Loucy (cell line): ENCODE measurements around the gene STAT5B.

ENCODE experiments used
- H2AFZ ChIP-seq: fragments of 200-600 bp; sonication (generic); 2 replicates; pipeline ENCODE4 v1.6.0; 2016; ENCODE audit warnings: antibody characterized with exemption, mild to moderate bottlenecking, low read length, moderate library complexity
- H3F3A ChIP-seq: fragments of 200-600 bp; 2 replicates; pipeline ENCODE4 v1.6.0; 2016; ENCODE audit warnings: antibody characterized with exemption, low read depth, mild to moderate bottlenecking
- H3K27me3 ChIP-seq: fragments of 200-600 bp; sonication (generic); 2 replicates; pipeline ENCODE4 v1.6.1; 2014; ENCODE audit warnings: low read length, mild to moderate bottlenecking; ENCODE audit not compliant: insufficient read depth, poor library complexity, severe bottlenecking
- H3K36me3 ChIP-seq: fragments of 200-600 bp; sonication (generic); 2 replicates; pipeline ENCODE4 v1.6.1; 2016; ENCODE audit warnings: low read length; ENCODE audit not compliant: insufficient read depth
- H3K4me1 ChIP-seq: fragments of 200-600 bp; sonication (generic); 2 replicates; pipeline ENCODE4 v1.5.1; 2014; ENCODE audit warnings: low read length, mild to moderate bottlenecking; ENCODE audit not compliant: insufficient read depth, poor library complexity, severe bottlenecking
- H3K4me2 ChIP-seq: fragments of 200-600 bp; sonication (generic); 2 replicates; pipeline ENCODE4 v1.6.0; 2014; ENCODE audit warnings: antibody characterized with exemption, low read length, low read depth, mild to moderate bottlenecking; ENCODE audit not compliant: poor library complexity, severe bottlenecking
- H3K4me3 ChIP-seq: fragments of 200-600 bp; sonication (generic); 2 replicates; pipeline ENCODE4 v1.5.1; 2014; ENCODE audit warnings: low read length, mild to moderate bottlenecking, mixed read lengths; ENCODE audit not compliant: poor library complexity, severe bottlenecking
- H3K79me2 ChIP-seq: fragments of 200-600 bp; sonication (generic); 2 replicates; pipeline ENCODE4 v1.6.1; 2014; ENCODE audit warnings: low read length; ENCODE audit not compliant: insufficient read depth
- H3K9ac ChIP-seq: fragments of 200-600 bp; sonication (generic); 2 replicates; pipeline ENCODE4 v1.6.0; 2014; ENCODE audit warnings: mild to moderate bottlenecking, low read depth, low read length, moderate library complexity; ENCODE audit not compliant: poor library complexity, severe bottlenecking
- H3K9me2 ChIP-seq: fragments of 200-600 bp; sonication (generic); replicated peaks from 2 replicates; pipeline ENCODE4 v1.6.1; 2016; ENCODE audit warnings: low read depth, low read length, mixed read lengths
- H3K9me3 ChIP-seq: fragments of 200-600 bp; sonication (generic); 2 replicates; pipeline ENCODE4 v1.6.1; 2014; ENCODE audit warnings: mild to moderate bottlenecking, antibody characterized with exemption, low read length, low read depth; ENCODE audit not compliant: insufficient read depth
- H4K20me1 ChIP-seq: fragments of 200-600 bp; sonication (generic); 2 replicates; pipeline ENCODE4 v1.6.0; 2014; ENCODE audit warnings: antibody characterized with exemption, low read length, mild to moderate bottlenecking; ENCODE audit not compliant: insufficient read depth, poor library complexity, severe bottlenecking
- EZH2phosphoT487 ChIP-seq: fragments of 200-600 bp; IDR thresholded peaks from 2 replicates; pipeline ENCODE4 v1.6.1; 2018; ENCODE audit warnings: antibody characterized with exemption, mild to moderate bottlenecking, moderate library complexity, borderline replicate concordance
- TF ChIP-seq, protein P1 (sequence below): fragments of 200-600 bp; sonication (generic); conservative IDR thresholded peaks from 2 replicates; pipeline ENCODE4 v1.5.1; 2014; ENCODE audit warnings: mild to moderate bottlenecking, antibody characterized with exemption, low read length

The STAT5B gene

DNA sequence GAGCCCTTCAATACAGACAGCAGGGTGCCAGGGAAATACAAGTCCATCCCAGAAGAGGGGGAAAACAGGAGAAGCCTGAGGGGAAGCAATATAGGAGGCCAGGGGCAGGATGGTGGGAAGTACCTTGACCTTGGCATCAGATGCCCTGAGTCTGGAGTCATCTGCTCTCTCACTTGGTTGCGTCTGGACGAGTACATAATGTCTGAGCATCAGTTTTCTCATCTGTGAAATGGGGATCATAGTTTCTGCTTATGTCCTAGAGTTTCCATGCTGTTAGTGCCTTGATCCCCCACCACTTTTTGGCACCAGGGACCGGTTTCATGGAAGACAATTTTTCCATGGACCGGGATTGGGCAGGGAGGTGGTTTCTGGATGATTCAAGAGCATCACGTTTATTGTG lies 14.4 kb upstream of the STAT5B start:
- Histone ChIP-seq H3K9ac (peak overlapping the region; percentile 98), H3K4me1 (peaks cover 62% of the 10 kb centered on the region), H3K4me3 (peak overlapping the region; percentile 91), H2AFZ (no peak overlapping the region), H3F3A (no peaks in the 10 kb centered on the region), H3K36me3 (peaks cover 39% of the 10 kb centered on the region), H3K9me2 (no peaks in the 10 kb centered on the region), H3K4me2 (peak overlapping the region; percentile 98), H3K9me3 (no peaks in the 10 kb centered on the region), H3K79me2 (peaks cover 100% of the 10 kb centered on the region), H4K20me1 (peaks cover 66% of the 10 kb centered on the region), H3K27me3 (no peaks in the 10 kb centered on the region)
- no peak for TF ChIP-seq EZH2phosphoT487
- TF ChIP-seq, protein P1, sequence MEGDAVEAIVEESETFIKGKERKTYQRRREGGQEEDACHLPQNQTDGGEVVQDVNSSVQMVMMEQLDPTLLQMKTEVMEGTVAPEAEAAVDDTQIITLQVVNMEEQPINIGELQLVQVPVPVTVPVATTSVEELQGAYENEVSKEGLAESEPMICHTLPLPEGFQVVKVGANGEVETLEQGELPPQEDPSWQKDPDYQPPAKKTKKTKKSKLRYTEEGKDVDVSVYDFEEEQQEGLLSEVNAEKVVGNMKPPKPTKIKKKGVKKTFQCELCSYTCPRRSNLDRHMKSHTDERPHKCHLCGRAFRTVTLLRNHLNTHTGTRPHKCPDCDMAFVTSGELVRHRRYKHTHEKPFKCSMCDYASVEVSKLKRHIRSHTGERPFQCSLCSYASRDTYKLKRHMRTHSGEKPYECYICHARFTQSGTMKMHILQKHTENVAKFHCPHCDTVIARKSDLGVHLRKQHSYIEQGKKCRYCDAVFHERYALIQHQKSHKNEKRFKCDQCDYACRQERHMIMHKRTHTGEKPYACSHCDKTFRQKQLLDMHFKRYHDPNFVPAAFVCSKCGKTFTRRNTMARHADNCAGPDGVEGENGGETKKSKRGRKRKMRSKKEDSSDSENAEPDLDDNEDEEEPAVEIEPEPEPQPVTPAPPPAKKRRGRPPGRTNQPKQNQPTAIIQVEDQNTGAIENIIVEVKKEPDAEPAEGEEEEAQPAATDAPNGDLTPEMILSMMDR: no peak

DNA sequence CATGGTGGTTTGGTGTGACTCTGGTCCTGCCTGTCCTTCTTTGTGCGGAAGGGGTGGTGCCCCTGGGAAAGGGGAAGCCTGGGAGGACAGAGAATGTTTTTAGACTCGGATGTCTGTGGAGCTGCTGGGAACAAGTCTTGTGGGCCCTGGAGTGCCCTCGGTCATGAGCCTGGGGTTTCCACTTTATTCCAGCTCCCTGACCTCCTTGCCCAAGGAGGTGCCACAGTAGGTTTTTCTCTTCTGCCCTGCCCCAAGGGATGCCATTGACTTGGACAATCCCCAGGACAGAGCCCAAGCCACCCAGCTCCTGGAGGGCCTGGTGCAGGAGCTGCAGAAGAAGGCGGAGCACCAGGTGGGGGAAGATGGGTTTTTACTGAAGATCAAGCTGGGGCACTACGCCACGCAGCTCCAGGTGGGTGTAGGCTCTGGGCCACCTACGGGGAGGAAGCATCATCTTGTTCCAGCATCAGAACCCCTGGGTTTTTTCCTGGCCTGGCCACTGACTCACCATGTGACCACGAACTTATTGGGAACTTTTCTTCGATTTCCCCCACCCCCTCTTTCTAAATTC lies 13.5 kb upstream of the STAT5B start:
- Histone ChIP-seq H3K4me3 (peak overlapping the region; percentile 91), H3K9me2 (no peaks in the 10 kb centered on the region), H3K9ac (peak overlapping the region; percentile 98), H3K27me3 (no peaks in the 10 kb centered on the region), H2AFZ (no peak overlapping the region), H3K79me2 (peaks cover 98% of the 10 kb centered on the region), H3K36me3 (peaks cover 30% of the 10 kb centered on the region), H3F3A (no peaks in the 10 kb centered on the region), H4K20me1 (peaks cover 57% of the 10 kb centered on the region), H3K9me3 (no peaks in the 10 kb centered on the region), H3K4me2 (peak overlapping the region; percentile 98), H3K4me1 (peaks cover 57% of the 10 kb centered on the region)
- TF ChIP-seq, protein P1: no peak
- TF ChIP-seq EZH2phosphoT487: no peak

DNA sequence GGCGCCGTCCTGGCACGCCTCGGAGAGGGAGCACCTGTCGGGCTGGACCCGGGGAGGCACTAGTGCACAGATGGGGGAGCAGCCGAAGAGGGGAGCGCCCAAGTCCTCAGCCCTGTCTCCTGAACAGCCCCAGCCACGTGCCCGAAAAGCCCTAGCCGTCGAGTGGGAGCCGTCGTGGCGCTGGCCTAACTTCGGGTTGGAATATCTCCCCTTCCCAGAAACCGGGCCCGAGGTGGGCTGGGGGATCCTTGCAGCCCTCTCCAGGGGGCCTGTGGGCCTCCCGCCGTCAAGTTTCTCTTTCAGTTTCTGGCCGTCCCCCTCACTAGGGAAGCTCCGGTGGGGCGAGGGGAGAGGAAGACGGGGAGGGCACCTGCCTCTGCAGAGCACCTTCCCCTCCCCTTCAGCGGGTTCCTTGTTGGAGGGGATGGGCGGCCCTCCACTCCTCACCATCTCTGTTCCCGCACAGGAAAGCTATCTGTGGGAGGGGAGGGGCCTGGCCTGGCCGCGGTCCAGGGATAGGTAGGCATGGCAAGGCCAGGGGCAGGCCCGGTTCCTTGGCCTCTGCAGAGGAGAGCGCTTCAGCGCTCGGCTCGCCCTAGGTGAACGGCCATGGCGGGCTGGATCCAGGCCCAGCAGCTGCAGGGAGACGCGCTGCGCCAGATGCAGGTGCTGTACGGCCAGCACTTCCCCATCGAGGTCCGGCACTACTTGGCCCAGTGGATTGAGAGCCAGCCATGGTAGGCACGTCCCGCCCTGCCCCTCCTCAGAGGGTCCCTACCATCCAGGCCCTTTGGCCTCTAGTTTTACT lies 12.8 kb upstream of the STAT5B start:
- peak overlapping the region; percentile 91 for H3K4me3 ChIP-seq
- no peaks in the 10 kb centered on the region for H3K27me3 ChIP-seq
- TF ChIP-seq, protein P1: no peak
- no peak for TF ChIP-seq EZH2phosphoT487
- H3K79me2 ChIP-seq: peaks cover 98% of the 10 kb centered on the region
- no peaks in the 10 kb centered on the region for H3K9me3 ChIP-seq
- H3K36me3 ChIP-seq: peaks cover 25% of the 10 kb centered on the region
- H4K20me1 ChIP-seq: peaks cover 50% of the 10 kb centered on the region
- H2AFZ ChIP-seq: no peak overlapping the region; the same call in 1 of the 2 replicates
- H3K4me1 ChIP-seq: peaks cover 52% of the 10 kb centered on the region
- H3K9ac ChIP-seq: peak overlapping the region; percentile 98
- no peaks in the 10 kb centered on the region for H3K9me2 ChIP-seq
- peak overlapping the region; percentile 98 for H3K4me2 ChIP-seq
- no peaks in the 10 kb centered on the region for H3F3A ChIP-seq
